KMS-11 (cell line): ENCODE results near the gene TDRD3.

Experiments
- H2AFZ ChIP-seq: fragments of 200-600 bp; sonication (generic); 2 replicates; pipeline ENCODE4 v1.6.1; 2016; ENCODE audit warnings: antibody characterized with exemption, mixed run types, low read depth
- H3K27ac ChIP-seq: fragments of 200-600 bp; sonication (generic); 2 replicates; pipeline ENCODE4 v1.6.1; 2016; ENCODE audit warnings: mild to moderate bottlenecking, mixed run types
- H3K27me3 ChIP-seq: fragments of 200-600 bp; sonication (generic); 2 replicates; pipeline ENCODE4 v1.6.1; 2017; ENCODE audit warnings: mild to moderate bottlenecking, low read depth, mixed run types, moderate library complexity; ENCODE audit not compliant: insufficient read depth
- H3K36me3 ChIP-seq: fragments of 200-600 bp; sonication (generic); 2 replicates; pipeline ENCODE4 v1.6.1; 2017; ENCODE audit warnings: mild to moderate bottlenecking, mixed run types; ENCODE audit not compliant: insufficient read depth
- H3K4me1 ChIP-seq: fragments of 200-600 bp; sonication (generic); 2 replicates; pipeline ENCODE4 v1.6.1; 2016; ENCODE audit warnings: mild to moderate bottlenecking, low read depth, mixed run types; ENCODE audit not compliant: poor library complexity, severe bottlenecking
- H3K4me2 ChIP-seq: fragments of 200-600 bp; sonication (generic); 2 replicates; pipeline ENCODE4 v1.7.0; 2016; ENCODE audit warnings: mild to moderate bottlenecking, mixed run types
- H3K4me3 ChIP-seq: fragments of 200-600 bp; sonication (generic); IDR thresholded peaks from 2 replicates; pipeline ENCODE4 v1.6.1; 2017; ENCODE audit warnings: low read depth, low read length, mixed read lengths; ENCODE audit not compliant: insufficient read depth
- H3K79me2 ChIP-seq: fragments of 200-600 bp; sonication (generic); 2 replicates; pipeline ENCODE4 v1.6.1; 2016; ENCODE audit warnings: low read depth, mixed run types; ENCODE audit not compliant: insufficient read depth
- H3K9ac ChIP-seq: fragments of 200-600 bp; sonication (generic); 2 replicates; pipeline ENCODE4 v1.6.1; 2016; ENCODE audit warnings: mild to moderate bottlenecking, mixed run types
- H4K20me1 ChIP-seq: fragments of 200-600 bp; sonication (generic); 2 replicates; pipeline ENCODE4 v1.6.1; 2016; ENCODE audit warnings: mild to moderate bottlenecking, mixed run types; ENCODE audit not compliant: insufficient read depth
- TF ChIP-seq, protein P1 (sequence below): fragments of 200-600 bp; sonication (generic); conservative IDR thresholded peaks from 2 replicates; pipeline ENCODE4 v1.6.1; 2017; ENCODE audit warnings: low read depth, mild to moderate bottlenecking, antibody characterized with exemption, low read length, moderate library complexity, mixed read lengths

The TDRD3 gene

DNA sequence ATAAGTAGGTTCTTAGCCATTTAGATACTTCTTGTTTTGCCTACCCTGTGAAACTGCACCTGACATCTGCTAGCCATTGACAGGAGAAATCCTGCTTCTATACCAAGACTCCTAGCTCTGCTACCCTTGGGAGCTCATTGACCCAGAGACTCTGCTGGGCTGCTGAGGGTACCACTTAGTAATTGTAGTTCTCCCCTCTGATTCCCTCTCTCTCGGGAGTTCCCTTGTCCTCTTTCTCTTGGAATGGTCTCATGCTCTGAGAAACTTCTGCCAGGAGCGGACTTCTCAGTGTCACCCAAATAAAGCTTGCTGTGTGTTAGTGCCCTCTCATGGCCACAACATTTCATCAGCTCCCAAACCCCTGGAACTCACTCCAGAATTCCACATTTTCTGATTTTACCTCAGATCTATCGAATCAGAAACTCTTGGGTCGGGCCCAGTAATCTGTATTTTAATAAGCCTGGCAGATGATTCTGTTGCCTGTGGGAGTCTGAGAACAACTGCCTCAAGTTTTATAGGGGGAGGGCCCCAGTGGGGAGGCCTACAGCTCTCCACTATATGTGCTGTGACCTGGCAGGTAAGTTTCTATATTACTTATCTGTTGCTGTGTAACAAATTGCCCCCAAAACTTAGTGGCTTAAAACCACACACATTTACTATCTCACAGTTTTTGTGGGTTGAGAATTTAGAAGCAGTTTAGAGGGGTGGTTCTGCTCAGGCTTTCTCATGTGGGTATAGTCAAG is 221.1 kb downstream of the TDRD3 start:
- H3K4me3 ChIP-seq = no peak overlapping the region
- H3K27ac ChIP-seq = no peak overlapping the region
- H4K20me1 ChIP-seq = no peaks in the 10 kb centered on the region
- TF ChIP-seq, protein P1, sequence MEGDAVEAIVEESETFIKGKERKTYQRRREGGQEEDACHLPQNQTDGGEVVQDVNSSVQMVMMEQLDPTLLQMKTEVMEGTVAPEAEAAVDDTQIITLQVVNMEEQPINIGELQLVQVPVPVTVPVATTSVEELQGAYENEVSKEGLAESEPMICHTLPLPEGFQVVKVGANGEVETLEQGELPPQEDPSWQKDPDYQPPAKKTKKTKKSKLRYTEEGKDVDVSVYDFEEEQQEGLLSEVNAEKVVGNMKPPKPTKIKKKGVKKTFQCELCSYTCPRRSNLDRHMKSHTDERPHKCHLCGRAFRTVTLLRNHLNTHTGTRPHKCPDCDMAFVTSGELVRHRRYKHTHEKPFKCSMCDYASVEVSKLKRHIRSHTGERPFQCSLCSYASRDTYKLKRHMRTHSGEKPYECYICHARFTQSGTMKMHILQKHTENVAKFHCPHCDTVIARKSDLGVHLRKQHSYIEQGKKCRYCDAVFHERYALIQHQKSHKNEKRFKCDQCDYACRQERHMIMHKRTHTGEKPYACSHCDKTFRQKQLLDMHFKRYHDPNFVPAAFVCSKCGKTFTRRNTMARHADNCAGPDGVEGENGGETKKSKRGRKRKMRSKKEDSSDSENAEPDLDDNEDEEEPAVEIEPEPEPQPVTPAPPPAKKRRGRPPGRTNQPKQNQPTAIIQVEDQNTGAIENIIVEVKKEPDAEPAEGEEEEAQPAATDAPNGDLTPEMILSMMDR = no peak
- H3K79me2 ChIP-seq = no peaks in the 10 kb centered on the region
- H3K27me3 ChIP-seq = no peaks in the 10 kb centered on the region
- no peaks in the 10 kb centered on the region for H3K36me3 ChIP-seq
- H3K4me2 ChIP-seq = no peak overlapping the region
- H3K9ac ChIP-seq = no peak overlapping the region
- H3K4me1 ChIP-seq = no peaks in the 10 kb centered on the region
- no peak overlapping the region for H2AFZ ChIP-seq

DNA sequence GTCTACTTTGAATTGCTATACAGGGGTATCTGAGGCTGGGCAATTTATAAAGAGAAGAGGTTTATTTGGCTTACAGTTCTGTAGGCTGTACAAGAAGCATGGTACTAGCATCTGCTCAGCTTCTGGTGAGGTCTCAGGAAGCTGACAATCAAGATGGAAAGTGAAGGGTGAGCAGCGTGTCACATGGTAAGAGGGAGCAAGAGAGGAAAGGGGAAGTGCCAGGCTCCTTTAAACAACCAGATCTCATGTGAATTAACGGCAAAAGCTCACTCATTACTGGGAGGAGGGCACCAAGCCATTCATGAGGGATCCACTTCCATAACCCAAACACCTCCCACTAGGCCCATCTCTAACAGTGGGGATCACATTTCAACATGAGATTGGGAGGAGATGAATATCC is 222.4 kb downstream of the TDRD3 start:
- Histone ChIP-seq H3K27me3 (no peaks in the 10 kb centered on the region), H3K27ac (no peak overlapping the region), H3K4me3 (no peak overlapping the region), H2AFZ (no peak overlapping the region), H3K4me2 (no peak overlapping the region), H3K36me3 (no peaks in the 10 kb centered on the region), H3K79me2 (no peaks in the 10 kb centered on the region), H4K20me1 (no peaks in the 10 kb centered on the region), H3K9ac (no peak overlapping the region), H3K4me1 (no peaks in the 10 kb centered on the region)
- TF ChIP-seq, protein P1 = no peak

DNA sequence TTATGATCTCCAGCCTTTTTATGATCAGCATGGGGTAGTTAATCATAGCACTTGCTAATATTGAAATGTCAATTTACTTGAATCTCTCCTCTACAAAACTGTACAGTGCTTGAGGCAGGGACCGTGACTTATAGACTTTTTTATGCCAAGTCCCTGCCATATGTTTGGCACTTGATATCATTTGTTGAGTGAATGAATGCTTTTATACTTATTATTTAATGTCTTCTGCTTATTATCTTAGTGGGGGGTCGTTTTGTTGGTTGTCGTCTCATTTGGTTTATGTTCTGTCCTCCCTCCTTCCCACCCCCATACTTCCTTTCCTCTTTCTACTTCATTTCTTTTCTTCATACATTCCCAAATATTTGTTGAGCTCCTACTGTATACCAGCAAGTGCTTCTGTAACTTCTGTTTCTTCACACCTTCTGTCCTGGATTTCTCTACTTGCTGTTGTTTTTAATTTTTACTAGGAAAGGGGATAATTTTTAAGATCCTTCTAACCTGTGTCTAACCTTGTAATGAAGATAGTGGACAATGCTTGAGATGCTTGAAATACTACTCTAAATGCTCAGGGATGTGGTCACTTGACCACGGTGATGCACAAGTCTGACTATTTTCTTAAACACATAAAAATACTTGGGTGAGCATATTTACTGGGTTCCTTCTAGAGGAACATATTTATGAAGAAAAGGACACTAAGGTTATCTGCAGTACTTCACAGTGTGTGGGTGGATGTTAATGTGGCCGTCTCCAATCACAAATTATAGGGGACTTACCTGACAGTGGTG is 223.8 kb downstream of the TDRD3 start:
- H3K36me3 ChIP-seq = no peaks in the 10 kb centered on the region
- no peak overlapping the region for H3K4me3 ChIP-seq
- no peaks in the 10 kb centered on the region for H3K79me2 ChIP-seq
- no peak overlapping the region for H3K9ac ChIP-seq
- H3K27me3 ChIP-seq = no peaks in the 10 kb centered on the region
- no peak overlapping the region for H2AFZ ChIP-seq
- H3K4me2 ChIP-seq = no peak overlapping the region
- H3K27ac ChIP-seq = no peak overlapping the region
- H3K4me1 ChIP-seq = no peaks in the 10 kb centered on the region
- no peaks in the 10 kb centered on the region for H4K20me1 ChIP-seq
- TF ChIP-seq, protein P1 = no peak

DNA sequence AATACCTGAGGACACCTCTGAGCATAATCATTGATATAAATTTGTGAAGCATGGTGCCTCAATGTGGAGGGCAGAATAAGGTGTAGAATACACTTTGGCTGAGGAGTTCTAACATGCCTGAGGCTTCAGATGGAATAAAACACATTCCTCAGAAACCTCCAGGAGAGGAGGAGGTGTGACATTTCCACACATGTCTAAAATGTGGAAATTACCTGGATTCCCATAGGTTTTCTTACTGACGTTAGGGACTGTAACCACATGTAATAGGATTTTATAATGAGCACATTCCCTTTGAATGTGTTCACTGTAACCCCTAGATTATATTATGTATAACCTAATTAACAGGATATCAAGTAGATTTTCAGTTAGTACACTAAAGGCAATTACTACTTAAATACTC is 226.1 kb downstream of the TDRD3 start:
- no peaks in the 10 kb centered on the region for H3K27me3 ChIP-seq
- no peak overlapping the region for H3K9ac ChIP-seq
- no peaks in the 10 kb centered on the region for H3K4me1 ChIP-seq
- no peak overlapping the region for H3K27ac ChIP-seq
- H3K36me3 ChIP-seq = no peaks in the 10 kb centered on the region
- H4K20me1 ChIP-seq = no peaks in the 10 kb centered on the region
- no peaks in the 10 kb centered on the region for H3K79me2 ChIP-seq
- no peak overlapping the region for H2AFZ ChIP-seq
- TF ChIP-seq, protein P1 = no peak
- no peak overlapping the region for H3K4me3 ChIP-seq
- no peak overlapping the region for H3K4me2 ChIP-seq
